Glomerular endothelial cell (primary cell): ENCODE measurements around the gene RTL10. TPM values are rescaled to one million over a fixed set of nuclear protein-coding genes. Genes with fewer than 3 reads are reported as not detected.
"Not testable (repeated sequence)": the region's sequence is repeated elsewhere in the genome, so short reads cannot be mapped to it uniquely, and the experiment has no call there.

ENCODE experiments used
- DNase-seq: peaks from one replicate; pipeline ENCODE4 v3.0.0-alpha.2; 2011; ENCODE audit warnings: low read depth, low spot score; ENCODE audit errors: extremely low read depth
- total RNA-seq: library from RNA; depleted of rRNA; stranded (reverse); fragments of >200 nt; gene quantifications from 2 replicates; pipeline ENCODE4 v1.2.3, GENCODE V29; 2015

The RTL10 gene
- total RNA-seq, 1 donor from 2014 or later, result 65.5 TPM

DNA sequence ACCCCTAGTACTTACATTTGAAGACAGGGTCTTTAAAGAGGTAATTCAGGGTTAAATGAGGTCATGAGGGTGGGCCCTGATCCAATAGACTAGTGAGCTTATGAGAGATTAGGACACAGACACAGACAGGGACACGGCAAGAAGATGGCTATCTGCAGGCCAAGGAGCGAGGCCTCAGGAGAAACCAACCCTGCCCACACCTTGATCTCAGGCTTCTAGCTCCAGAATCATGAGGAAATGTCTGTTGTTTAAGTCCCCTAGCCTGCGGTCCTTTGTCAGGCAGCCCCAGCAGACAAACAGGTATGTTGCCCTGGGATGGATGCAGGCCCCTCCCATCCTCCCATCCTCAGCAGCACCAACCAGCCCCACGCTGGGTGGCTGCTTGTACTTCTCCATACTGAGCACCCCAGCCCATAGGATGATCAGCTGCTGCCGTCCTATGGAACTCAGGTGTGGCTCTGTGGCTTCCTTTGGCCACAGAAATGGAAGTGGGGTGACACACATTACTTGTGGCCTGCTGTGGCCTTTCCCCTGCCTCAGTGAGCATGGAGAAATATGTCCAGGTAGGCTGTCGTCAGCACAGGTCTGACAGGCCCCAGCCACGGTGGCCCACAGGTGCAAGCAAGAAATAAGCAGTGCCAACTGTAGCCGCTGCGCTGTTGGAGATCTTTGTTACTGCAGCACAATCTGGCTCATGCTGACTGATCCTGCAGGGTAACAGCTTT, 7.9 kb downstream of the RTL10 start:
- DNase-seq, result no peak

DNA sequence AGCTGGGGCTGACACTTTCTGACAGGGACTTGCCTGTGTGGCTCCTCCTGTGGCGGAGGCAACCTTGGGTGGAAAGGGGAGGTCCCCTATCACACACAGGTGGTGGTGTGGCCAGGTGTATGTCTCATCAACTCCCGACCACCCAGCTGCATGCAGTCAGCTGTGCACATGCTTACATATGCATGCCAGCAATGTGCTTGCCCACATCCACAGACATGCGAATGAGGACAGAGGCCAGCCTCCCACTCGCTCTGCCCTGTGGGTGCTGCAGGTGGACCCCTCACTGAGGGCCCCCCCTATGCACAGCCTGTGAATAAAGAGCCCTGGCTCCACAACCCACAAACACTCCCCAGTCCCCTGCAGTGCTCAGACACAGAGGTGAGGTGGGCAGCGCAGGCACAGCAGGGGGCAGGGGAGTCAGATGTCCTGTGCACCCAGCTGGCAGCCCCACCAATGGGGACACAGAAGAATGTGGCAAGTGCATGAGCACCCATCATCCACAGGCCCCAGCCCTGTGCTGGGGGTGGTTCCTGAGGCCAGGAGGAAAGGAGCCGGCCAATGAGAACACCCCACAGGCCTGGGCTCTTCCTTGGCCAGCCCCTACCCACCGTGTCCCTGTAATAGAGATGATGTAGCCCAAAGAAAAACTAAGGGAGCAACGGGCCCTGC, 9.5 kb downstream of the RTL10 start:
- no peak for DNase-seq

DNA sequence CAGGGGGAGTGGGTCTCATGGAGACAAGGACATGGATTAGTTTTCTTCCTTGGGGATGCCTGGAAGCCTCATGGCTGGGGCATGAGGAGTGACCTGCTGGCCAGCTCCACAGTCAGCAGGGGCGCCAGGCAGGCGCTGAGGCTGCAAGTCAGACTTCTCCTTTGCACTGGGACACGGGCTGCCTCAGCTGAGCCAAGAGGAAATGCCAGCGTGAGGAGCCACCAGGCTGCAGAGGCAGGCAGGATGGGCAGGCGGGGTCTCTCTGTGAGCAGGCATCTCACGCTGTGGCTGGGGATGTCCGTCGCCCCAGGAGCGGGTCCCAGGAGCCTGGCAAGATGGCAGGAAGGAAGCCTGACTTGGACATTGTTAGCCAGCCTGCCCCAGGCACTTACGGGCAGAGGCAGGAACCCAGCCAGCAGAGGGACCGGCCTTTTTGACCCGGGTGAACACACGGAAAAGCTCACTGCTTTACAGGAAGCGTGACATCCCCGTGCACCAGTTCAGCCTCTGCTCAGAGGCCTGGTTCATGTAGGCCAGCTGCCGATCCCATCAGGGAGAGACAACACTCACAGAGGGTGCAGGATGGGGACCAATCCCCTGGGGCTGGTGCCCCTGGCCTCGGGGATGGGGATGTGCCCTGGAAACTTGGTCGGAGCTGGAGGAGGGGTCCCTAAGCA, 10.2 kb downstream of the RTL10 start:
- DNase-seq, result no peak

DNA sequence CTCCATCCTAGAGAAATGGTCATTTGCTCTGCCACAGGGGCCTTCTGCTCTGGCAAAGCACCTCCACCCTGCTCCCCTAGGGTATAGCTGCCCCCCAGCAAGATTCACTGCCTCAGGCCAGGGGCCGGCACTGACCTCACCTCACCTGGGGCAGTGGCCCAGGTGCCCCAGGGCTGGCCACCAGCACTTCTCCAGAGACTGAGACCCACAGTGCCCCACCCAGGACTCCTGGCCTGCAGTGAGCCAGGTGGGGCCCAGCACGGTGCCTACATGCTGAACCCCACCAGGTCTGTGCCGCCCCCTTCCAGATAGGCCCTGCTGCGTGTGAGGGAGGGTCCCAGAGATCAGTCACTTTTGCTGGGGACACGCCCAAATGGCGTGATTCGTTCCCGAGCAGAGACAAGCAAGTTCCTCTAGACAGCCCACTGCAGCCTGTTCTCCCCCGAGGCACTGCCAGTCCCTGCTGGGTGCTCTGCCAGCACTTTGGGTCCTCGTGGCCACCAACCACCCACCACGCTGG, 10.8 kb downstream of the RTL10 start:
- no peak for DNase-seq

DNA sequence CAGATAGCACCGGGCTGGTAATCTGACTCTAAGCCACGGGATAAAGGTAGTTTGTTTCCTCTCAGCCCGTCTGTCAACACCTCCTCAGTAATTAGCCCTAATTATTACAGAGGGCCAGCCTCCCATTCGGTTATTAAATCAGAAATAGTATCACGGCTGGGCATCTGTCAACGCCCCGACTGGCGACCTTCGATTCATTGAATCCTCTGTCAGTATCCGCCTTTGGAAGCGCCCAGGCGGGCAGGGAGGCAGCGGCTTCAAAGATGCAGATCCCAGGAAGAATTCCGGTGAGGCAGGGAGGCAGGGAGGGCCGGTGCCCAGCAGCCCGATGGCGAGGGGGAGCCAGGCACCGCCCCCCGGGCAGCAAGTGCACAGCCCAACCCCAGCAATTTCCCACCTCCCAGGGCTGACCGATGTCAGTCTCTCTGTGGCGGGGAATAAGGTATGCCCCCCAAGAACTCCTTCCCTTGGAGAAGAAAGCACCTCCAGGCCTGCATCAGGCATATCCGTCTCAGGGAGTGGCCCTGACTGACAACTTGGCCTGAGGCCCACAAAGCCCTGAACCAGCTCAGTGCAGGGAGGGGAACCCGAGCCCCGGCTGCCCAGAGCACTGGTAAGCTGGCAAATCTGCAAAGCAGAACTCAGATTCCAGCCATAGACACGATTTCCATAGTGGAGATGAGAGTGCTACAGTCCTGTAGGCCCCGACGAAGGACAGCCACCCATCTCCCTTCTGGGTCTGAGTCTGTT, 11.4 kb downstream of the RTL10 start:
- DNase-seq, result no peak

DNA sequence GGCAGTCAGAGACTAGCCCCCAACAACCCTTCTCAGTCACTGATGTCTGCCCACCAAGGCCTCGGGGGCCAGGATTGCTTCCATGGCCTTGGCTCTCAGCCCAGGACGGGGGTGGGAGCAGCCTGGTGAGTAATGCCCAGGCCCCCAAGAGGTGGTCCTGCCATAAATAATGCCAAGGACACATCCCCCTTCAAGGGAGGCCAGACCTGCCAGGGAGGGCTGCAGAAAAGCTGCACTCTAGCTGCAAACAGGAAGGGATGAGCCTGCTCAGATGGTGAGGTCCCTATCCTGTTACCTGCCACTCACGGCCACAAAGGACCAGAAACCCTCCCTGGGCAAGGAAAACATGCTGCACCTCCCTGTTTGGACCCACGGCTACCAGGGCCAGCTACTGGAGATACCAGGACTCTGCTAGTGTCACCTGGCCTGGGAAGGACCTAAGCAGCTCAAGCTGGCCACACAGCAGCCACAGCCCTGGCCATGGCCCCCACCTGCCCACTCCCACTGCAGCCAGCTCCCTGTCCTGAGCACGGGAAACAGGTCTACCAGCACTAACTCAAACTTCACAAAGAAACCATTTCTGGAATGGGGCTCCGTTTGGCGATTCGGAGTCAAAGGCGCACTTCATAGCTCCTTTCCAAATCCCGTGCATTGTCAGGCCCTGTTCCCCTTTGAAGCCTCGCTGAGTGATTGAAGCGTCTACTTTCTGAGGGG, 12.1 kb downstream of the RTL10 start:
- no peak for DNase-seq

DNA sequence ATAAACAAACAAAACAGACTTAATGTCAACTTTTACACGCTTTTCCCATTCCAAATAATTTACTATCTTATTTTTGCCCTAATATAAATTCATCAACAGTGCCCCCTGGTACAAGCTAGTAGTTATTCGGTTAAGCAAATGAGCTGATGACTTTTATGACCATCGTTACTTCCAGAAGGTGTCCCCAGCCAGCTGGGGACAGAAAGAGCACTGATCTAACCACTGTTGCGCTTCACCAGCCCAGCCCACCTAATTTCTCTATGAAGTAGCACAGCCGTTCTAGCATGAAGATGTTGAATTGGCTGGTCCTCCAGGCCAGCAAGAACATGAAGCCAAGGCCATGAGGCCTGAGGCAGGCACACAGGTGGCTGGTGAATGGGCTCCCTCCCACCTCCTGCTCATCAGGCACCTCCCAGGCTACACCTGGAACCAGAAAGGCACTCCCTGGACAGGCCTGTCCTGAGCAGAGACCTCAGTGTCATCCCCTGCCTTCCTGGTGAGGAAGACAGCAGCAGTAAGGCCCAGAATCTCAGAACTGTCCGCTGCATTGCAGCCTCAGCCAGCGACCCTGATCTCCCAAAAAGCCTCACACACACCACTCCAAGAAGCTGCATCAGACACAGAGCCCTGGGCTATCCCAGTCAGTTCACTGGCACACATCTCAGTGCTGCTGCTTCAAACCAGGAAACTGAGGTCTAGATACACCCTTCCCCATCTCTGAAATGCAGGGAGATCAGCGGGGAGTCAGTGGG, 12.9 kb downstream of the RTL10 start:
- DNase-seq, result no peak

DNA sequence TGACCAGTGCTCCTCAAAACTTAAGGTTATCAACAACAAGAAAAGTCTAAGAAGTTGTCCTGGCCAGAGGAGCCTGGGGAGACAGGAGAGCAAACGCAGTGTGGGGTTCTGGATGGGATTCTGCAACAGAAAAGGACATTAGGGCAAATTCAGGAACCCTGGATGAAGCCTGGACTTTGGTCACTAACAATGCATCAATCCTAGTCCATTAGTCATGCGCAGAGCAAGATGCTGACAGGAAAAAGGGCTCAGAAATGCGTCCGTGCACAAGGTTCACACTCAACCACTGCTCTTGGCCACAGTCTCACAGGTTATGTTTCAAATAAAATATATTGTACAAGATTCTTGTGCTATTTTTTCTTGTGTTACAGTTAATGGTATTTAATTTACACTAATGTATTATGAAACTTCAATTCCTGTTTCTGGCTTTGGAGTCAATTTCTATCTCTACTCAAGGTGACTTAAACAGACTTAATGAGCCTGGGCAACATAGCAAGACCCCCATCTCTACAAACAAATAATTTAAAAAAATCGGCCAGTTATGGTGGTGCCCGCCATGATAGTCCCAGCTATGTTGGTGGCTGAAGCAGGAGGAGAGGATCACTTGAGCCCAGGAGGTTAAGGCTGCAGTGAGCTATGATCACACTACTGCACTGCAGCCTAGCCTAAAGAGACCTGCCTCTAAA, 13.6 kb downstream of the RTL10 start:
- no peak for DNase-seq

DNA sequence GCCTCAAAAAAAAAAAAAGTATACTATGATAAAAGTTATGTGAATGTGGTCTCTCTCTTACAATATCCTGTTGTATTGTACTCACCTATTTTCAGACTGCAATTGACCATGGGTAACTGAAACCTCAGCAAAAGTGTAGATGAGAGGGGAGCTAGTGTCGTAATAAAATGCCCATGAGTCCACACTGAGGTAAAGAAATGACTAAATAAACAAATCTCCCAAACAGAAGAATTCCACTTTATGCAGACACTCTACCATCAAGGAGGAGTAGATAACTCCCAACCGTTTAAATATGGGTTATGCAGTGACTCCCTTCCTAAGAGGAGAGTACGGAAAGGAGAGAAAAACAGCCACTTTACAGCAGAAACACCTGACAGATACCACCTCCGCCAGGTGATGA, 14.6 kb downstream of the RTL10 start:
- no peak for DNase-seq

DNA sequence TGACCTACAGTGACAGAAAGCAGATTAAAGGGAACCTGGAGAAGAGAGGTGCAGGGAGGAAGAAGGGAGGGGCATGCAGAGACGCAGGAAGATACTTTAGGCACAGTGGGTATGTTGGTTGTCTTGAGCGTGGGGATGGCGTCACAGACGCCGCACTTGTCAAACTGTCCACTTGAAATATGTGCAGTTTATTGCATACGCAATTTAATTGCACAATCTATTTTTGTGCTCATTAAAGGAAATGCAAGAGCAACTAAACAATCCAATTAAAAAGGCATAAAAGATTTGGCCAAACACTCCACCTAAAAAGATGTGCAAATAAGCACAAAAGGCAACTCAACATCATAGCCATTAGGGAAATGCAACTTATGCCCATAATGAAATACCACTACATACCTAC, 16.8 kb downstream of the RTL10 start:
- DNase-seq, result no peak

DNA sequence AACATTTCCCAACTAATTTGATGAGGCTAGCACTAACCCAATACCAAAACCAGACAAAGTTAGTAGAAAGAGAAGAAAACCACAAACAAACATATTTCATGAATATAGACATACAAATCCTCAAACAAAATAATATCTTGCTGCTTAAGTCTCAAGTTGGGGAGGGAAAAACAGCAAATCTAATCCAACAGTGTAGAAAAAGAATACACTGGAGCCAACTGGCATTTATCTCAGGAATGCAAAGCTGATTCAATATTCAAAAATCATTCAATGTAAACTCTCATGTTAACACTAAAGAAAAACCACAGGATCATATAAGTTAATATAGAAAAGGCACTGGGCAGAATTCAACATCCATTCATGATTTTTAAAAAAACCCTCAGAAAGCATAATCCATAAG, 18.2 kb downstream of the RTL10 start:
- no peak for DNase-seq

DNA sequence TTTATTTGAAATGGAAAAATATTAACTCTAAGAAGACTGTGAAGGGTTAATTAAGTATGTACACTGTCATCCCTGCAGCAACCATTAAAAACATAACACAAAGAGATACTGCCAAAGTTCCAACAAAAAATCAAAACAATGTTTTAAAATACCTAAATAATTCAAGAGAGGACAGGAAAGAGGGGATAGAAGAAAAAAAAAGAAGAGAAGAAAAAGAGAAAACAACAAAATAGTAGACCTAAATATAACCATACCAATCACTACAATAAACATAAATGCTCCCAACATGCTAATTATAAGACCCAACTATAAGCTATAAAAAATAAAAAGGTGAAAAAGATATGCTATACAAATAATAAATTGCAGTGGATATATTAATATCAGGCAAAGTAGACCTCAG, 20.1 kb downstream of the RTL10 start:
- DNase-seq, result no peak

DNA sequence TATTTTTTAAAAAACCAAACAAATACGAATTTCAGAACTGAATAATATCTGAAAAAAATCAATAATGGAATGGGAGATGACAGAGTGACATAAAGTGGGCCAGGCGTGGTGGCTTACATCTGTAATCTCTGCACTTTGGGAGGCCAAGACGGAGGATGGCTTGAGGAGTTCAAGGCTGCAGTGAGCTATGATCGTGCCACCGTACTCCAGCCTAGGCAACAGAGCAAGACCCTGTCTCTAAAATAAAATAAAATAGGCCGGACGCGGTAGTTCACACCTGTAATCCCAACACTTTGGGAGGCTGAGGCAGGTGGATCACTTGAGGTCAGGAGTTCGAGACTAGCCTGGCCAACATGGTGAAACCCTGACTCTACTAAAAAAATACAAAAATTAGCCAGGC, 21.3 kb downstream of the RTL10 start:
- not testable (repeated sequence) for DNase-seq

DNA sequence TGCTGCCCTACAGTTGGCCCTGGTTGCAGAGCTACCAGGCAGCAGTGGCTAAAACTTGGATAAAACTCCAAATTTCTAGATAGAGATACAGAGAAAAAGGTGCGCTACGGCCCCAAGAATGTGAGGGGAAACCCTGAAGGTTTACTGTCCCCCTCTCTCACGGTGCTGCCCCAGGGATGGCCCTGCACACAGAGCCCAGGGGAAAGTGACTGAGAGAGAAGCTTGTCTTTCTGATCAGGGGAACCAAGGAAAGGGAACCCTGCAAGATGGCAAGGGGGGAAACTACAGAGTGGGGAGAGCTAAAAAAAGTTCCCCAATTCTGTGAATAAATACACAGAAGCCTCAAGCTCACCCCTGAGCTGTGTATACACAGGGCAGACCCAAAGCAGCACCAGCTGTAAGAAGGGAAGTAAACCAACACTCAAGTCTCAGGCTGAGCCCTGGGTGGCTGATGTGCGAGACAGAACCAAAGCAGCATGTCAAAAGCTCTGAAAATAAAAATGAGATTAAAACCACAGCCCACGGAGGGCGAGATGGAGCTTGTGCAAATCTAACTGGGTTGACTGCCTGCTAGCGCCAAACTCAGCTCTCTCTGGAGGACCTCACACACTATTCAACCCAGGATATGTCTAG, 22.1 kb downstream of the RTL10 start:
- DNase-seq, result no peak

DNA sequence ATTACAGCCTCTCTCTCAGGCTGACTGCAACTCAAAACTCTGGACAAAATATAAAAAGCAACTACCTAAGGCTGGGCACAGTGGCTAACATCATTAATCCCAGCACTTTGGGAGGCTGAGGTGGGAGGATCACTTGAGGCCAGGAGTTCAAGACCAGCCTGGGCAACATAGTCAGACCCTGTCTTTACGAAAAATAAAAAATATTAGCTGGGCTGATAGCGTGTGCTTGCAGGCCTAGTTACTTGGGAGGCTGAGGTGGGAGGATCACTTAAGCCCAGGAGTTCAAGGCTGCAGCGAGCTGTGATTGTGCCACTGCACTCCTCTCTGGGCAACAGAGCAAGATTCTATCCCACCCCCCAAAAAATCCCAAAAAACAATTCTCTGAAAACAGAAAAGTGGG, 22.7 kb downstream of the RTL10 start:
- DNase-seq, result not testable (repeated sequence)

DNA sequence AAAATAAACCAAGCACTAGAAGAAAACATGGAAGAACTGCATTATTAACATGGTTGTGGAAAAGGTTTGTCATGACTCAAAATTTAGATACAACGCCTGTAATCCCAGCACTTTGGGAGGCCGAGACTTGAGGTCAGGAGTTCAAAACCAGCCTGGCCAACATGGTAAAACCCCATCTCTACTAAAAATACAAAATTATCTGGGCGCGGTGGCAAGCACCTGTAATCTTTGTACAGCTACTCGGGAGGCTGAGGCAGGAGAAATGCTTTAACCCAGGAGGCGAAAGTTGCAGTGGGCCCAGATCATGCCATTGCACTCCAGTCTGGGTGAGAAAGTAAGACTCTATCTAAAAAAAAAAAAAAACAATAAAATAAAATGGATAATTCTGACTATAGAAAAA, 23.7 kb downstream of the RTL10 start:
- no peak for DNase-seq

DNA sequence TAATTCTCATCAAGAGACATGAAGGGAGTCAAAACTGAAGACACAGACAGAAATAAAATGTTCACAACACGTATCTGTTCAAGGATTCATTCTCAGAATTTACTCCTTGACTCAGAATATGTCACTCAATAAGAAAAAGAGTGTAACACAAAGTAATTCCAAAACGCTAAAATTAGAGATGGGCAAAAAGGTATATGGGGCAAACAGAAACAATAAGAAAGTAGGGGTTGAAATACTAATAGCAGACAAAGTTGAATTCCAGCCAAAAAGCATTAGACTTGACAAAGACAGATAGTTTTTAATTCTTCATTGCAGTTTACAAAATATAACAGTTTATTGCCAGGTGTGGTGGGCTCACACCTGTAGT, 26.7 kb downstream of the RTL10 start:
- DNase-seq, result no peak

DNA sequence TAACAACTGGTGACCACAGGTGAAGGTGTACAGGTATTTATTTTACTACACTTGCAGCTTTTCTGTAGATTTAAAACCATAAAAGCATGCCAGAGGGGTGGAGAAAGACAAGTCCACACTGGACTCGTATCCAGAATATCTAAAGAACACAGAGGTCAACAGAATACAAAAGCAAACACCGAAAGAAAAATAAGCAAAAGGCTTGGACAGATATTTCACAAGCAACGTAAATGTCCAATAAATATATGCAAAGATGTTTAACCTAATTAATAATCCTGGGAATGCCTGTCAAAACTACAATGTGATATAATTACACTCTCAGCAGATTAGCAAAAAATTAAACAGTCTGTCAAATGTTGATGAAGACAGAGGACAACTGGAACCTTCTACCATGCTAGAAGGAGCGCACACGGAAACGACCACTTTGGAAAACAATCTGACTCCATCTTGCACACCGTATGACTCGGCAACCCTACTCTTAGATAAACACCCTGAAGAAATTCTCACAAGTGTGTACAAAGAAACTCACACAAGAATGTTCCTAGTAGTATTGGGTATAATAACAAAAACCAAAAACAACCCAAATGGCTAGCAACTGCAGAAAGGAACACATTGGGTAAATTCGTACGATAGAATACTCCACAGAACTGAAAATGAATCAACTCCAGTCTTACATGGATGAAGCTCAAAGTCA, 27.2 kb downstream of the RTL10 start:
- no peak for DNase-seq
